OCI-LY1 (cell line): Measurements from ENCODE around the gene GPR37L1.

ENCODE experiments used
- EZH2 ChIP-seq: fragments of 200-600 bp; sonication (generic), shearing (Covaris generic); IDR thresholded peaks from 2 replicates; pipeline ENCODE4 v1.8.0; 2017; ENCODE audit warnings: borderline replicate concordance, mixed run types, mild to moderate bottlenecking, antibody characterized with exemption, low read length, moderate library complexity, mixed read lengths
- TF ChIP-seq, protein P1 (sequence below): fragments of 200-600 bp; sonication (generic), shearing (Covaris generic); IDR thresholded peaks from 2 replicates; pipeline ENCODE4 v1.5.1; 2017; ENCODE audit warnings: mild to moderate bottlenecking, antibody characterized with exemption, low read length, moderate library complexity, mixed read lengths

DNA sequence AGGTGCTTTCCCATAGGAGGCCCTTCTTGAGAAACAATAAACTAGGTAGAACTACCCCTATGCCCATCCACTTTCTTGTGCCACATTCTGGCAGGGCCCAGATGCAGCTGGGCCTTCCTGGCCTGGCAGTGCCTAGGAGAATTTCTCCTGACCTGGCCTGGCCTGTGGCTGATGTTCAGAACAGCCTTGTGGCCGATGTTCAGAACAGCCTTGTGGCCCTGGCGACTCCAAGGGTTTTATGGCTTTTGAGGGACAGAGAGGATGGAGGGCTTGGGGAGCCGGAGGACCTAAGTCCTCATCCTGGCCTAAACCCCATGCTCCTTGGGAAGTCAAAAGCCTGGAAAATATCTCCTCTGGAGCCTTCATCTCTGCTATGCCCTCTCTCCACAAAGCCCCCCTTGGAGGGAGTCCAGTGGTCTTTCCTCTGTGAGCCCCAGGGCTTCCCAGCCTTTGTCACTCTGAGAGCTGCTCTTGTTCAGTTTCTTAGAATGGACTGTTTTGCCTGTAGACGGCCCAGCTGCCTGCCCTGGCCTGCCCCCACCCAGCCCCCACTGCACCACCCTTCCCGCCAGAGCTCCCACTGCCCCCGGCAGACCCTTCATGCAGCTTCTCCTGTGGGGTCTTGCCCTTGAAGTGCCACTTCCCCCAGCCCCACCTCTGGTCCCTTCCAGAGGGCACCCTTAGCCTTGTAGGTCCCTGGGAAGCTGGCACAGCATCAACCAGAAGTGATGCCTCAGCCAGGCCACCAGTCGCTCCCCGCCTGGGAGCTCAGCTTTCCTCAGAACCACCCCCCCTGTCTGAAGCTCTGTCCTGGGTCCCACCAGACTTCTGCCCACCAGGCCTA lies 7.0 kb downstream of the GPR37L1 start:
- TF ChIP-seq, protein P1, sequence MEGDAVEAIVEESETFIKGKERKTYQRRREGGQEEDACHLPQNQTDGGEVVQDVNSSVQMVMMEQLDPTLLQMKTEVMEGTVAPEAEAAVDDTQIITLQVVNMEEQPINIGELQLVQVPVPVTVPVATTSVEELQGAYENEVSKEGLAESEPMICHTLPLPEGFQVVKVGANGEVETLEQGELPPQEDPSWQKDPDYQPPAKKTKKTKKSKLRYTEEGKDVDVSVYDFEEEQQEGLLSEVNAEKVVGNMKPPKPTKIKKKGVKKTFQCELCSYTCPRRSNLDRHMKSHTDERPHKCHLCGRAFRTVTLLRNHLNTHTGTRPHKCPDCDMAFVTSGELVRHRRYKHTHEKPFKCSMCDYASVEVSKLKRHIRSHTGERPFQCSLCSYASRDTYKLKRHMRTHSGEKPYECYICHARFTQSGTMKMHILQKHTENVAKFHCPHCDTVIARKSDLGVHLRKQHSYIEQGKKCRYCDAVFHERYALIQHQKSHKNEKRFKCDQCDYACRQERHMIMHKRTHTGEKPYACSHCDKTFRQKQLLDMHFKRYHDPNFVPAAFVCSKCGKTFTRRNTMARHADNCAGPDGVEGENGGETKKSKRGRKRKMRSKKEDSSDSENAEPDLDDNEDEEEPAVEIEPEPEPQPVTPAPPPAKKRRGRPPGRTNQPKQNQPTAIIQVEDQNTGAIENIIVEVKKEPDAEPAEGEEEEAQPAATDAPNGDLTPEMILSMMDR: no peak
- no peak for TF ChIP-seq EZH2
